ENCODE results near the gene FLRT1. TPM values are rescaled to one million over a fixed set of nuclear protein-coding genes. Genes with fewer than 3 reads are reported as not detected.

Gene FLRT1
- total and polyA plus RNA-seq, 5 donors from 2014 or later = 0.21 TPM; not detected in 4

DNA sequence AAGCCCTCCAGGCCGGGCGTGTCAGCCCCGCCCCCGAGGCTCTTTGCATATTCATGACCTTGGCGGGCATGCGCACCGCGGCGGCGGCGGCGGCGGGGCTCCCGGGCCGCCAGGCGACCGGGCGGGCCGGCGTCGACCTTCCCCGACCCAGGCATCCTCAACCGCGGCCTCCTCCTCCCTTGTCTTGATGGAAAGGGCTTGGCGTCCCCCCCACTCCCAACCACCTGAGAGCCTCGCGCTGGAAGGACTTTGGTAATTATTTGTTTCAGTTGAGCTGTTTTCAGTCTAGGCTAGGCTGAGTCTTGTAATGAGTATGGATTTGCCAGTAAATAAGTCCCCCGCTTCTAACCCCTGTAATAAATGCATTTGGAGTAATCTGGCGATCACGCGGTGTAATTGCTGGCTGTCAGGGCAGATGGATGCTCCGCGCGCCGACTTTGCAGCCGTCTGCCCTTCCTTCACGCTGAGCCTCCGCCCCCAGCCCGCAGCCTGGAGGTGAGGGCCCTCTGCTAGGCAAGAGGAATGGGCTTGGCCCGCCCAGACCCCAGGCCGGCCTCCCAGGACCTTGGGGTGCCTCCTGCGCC, 25.2 kb downstream of the FLRT1 start:
- no peaks in the 10 kb centered on the region for H3K9me3 Mint-ChIP-seq
- ATAC-seq (ENCODE audit: low read depth in 2 of 2) (peak; percentile 15 to 45), DNase-seq (peak; percentile 19 to 42 (median 23))
- no peak overlapping the region for H3K27ac Mint-ChIP-seq
- no peaks in the 10 kb centered on the region for H3K36me3 ChIP-seq (ENCODE audit: control insufficient read depth, insufficient read depth, low read length)
- H3K36me3 Mint-ChIP-seq = peaks cover 5% of the 10 kb centered on the region
- peak overlapping the region; percentile 26 for H3K4me3 ChIP-seq (ENCODE audit: low read depth, low read length)
- no peaks in the 10 kb centered on the region for H3K27me3 ChIP-seq (ENCODE audit: control insufficient read depth, insufficient read depth, low read length)
- H3K27ac ChIP-seq (ENCODE audit: insufficient read depth, low read length, poor library complexity, severe bottlenecking) = no peak overlapping the region
- peaks cover 11% of the 10 kb centered on the region for H3K4me1 ChIP-seq (ENCODE audit: control insufficient read depth, insufficient read depth, low read length, poor library complexity, severe bottlenecking)
- H3K9me3 ChIP-seq (ENCODE audit: control insufficient read depth in 2 of 2, low read length in 2 of 2) = no peaks in the 10 kb centered on the region
- peak overlapping the region; percentile 66 to 84 (median 75) for H3K4me3 Mint-ChIP-seq
- H3K4me1 Mint-ChIP-seq = peaks cover 0 to 11% (median 2%) of the 10 kb centered on the region in 4 donors
- H3K27me3 Mint-ChIP-seq = peaks cover 21% of the 10 kb centered on the region

DNA sequence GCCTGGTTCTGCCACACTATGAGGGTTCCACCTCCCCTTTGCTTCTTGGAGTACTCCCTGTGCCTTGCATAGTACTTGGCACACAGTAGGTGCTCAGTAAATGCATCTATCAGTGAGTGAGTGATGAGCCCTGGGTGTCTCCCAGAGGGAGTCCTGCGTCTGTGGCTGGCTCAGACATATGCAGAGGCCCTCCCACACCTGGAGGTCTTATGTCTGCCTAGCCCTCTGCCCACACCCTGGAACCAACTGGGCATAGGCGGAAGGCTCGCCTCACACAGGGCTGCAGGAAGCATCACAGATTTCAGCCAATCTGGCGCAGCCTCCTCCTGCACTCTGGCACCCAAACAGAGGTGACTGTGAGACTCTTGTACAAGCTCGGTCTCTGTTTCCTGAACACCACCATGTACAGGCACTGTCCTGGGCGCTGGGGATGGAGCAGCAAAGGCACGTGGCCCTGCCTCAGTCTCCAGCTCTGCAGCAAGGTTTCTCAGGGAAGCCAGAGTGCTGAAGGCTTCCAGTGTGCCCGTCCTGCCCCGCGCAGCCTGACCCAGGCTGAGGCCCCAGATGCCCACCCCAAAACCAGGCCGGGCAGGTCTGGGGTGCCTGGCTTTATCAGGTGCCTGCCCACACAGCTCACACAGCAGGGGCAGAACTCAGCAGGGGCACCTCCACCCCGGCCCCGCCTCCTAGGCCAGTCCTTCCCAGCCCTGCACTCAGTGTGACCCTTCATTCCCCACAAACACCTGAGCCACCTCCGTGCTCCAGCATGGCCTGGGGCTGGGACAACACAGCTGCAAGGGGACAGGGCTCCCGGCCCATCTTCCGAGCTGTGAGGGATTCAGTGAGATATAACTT, 26.7 kb downstream of the FLRT1 start:
- Histone ChIP-seq H3K27me3 (ENCODE audit: control insufficient read depth, insufficient read depth, low read length) (no peaks in the 10 kb centered on the region), H3K4me1 (ENCODE audit: control insufficient read depth, insufficient read depth, low read length, poor library complexity, severe bottlenecking) (peaks cover 11% of the 10 kb centered on the region), H3K27ac (ENCODE audit: insufficient read depth, low read length, poor library complexity, severe bottlenecking) (no peak overlapping the region), H3K4me3 (ENCODE audit: low read depth, low read length) (no peak overlapping the region), H3K36me3 (ENCODE audit: control insufficient read depth, insufficient read depth, low read length) (no peaks in the 10 kb centered on the region), H3K9me3 (ENCODE audit: control insufficient read depth in 2 of 2, low read length in 2 of 2) (no peaks in the 10 kb centered on the region)
- Mint-ChIP-seq H3K36me3 (peaks cover 7% of the 10 kb centered on the region), H3K9me3 (no peaks in the 10 kb centered on the region), H3K27me3 (peaks cover 21% of the 10 kb centered on the region), H3K4me3 (peak overlapping the region in 2 of 4 donors; percentile 38 to 68), H3K4me1 (peaks cover 0 to 11% (median 2%) of the 10 kb centered on the region in 4 donors), H3K27ac (peak overlapping the region in 1 of 3 donors; percentile 36)
- ATAC-seq (ENCODE audit: low read depth in 2 of 2) = no peak
- no peak for DNase-seq

DNA sequence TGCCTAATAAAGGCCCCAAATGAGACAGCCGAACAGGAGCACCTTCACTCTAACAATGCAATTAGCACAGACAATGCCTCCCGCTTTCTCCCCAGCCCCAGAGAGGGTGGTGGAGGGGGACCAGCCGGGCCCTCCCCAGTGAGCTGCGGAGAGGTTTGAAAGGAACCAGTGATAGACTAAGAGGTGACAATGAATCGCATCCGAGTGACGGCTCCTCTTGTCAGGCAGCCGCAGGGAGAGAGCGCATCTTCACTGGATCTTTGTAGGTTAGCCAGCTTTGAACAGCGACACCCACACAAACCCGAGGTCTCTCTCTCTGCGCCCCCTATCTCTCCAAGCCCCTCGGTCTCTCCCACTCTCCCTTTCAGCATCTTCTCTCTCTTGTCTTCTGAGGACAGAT, 28.0 kb downstream of the FLRT1 start:
- ATAC-seq (ENCODE audit: low read depth in 2 of 2) (no peak), DNase-seq (no peak)
- Mint-ChIP-seq H3K36me3 (peaks cover 7% of the 10 kb centered on the region), H3K4me3 (no peak overlapping the region), H3K9me3 (no peaks in the 10 kb centered on the region), H3K27ac (no peak overlapping the region), H3K27me3 (peaks cover 21% of the 10 kb centered on the region), H3K4me1 (peaks cover 0 to 11% (median 2%) of the 10 kb centered on the region in 4 donors)
- H3K4me1 ChIP-seq (ENCODE audit: control insufficient read depth, insufficient read depth, low read length, poor library complexity, severe bottlenecking) = peaks cover 11% of the 10 kb centered on the region
- no peak overlapping the region for H3K27ac ChIP-seq (ENCODE audit: insufficient read depth, low read length, poor library complexity, severe bottlenecking)
- H3K36me3 ChIP-seq (ENCODE audit: control insufficient read depth, insufficient read depth, low read length) = no peaks in the 10 kb centered on the region
- H3K9me3 ChIP-seq (ENCODE audit: control insufficient read depth in 2 of 2, low read length in 2 of 2) = no peaks in the 10 kb centered on the region
- no peak overlapping the region for H3K4me3 ChIP-seq (ENCODE audit: low read depth, low read length)
- H3K27me3 ChIP-seq (ENCODE audit: control insufficient read depth, insufficient read depth, low read length) = no peaks in the 10 kb centered on the region

DNA sequence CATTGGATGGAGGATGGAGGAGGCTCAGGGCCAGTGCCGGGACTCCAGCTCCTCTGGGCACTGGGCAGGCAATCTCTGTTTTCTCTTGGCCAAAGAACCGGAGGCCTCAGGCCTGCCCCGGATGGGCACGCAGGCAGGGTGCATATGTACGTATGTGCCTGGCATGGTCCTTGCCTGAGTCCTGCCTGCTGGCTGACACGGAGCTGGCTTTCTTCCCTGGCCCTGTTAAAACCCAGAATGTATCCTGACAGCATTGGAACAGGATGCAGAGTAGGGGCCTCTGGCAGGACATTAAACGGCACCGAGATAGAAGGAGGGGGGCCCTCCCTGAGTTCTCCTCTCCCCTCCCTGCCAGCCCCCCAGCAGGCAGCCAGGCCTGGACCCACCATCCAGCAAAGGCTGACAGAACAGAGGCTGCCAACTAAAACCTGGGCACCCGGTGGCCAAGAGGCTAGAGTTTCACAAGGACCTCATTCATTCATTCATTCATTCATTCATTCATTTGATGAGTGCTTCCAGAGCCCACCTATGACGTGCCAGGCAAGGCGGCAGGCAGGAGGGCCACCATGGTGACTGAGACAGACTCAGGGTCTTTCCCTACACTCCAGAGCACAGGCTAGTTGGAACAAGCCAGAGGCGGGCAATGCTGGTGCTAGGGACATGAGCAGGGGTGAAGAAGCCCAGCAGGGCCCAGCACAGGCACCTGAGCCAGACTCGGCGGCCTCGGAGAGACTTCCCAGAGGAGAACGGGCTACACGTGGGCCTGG, 28.8 kb downstream of the FLRT1 start:
- Histone ChIP-seq H3K27ac (ENCODE audit: insufficient read depth, low read length, poor library complexity, severe bottlenecking) (no peak overlapping the region), H3K27me3 (ENCODE audit: control insufficient read depth, insufficient read depth, low read length) (no peaks in the 10 kb centered on the region), H3K4me1 (ENCODE audit: control insufficient read depth, insufficient read depth, low read length, poor library complexity, severe bottlenecking) (peaks cover 11% of the 10 kb centered on the region), H3K9me3 (ENCODE audit: control insufficient read depth in 2 of 2, low read length in 2 of 2) (no peaks in the 10 kb centered on the region), H3K4me3 (ENCODE audit: low read depth, low read length) (no peak overlapping the region), H3K36me3 (ENCODE audit: control insufficient read depth, insufficient read depth, low read length) (no peaks in the 10 kb centered on the region)
- Mint-ChIP-seq H3K27me3 (peaks cover 21% of the 10 kb centered on the region), H3K27ac (no peak overlapping the region), H3K4me3 (no peak overlapping the region), H3K9me3 (no peaks in the 10 kb centered on the region), H3K36me3 (peaks cover 7% of the 10 kb centered on the region), H3K4me1 (peaks cover 0 to 11% (median 2%) of the 10 kb centered on the region in 4 donors)
- ATAC-seq (ENCODE audit: low read depth in 2 of 2) (no peak), DNase-seq (no peak)

DNA sequence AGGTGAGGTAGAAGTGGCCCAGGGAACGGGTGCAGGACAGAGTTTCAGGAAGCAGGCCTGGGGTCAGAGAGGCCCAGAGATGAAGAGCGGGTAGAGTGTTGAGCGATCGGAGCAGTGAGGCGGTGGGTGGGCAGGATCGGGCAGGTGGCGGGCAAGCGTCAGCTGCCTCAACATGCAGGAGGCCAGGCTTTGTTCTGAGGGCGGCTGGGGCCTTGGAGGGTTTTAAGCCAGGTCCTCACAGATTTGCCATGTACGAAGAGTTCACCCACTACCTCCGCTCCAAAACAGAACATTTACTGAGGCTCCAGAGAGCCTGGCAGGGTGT, 29.4 kb downstream of the FLRT1 start:
- DNase-seq (no peak), ATAC-seq (ENCODE audit: low read depth in 2 of 2) (no peak)
- peaks cover 21% of the 10 kb centered on the region for H3K27me3 Mint-ChIP-seq
- no peak overlapping the region for H3K27ac Mint-ChIP-seq
- Histone ChIP-seq H3K27me3 (ENCODE audit: control insufficient read depth, insufficient read depth, low read length) (no peaks in the 10 kb centered on the region), H3K27ac (ENCODE audit: insufficient read depth, low read length, poor library complexity, severe bottlenecking) (no peak overlapping the region), H3K4me3 (ENCODE audit: low read depth, low read length) (no peak overlapping the region), H3K36me3 (ENCODE audit: control insufficient read depth, insufficient read depth, low read length) (no peaks in the 10 kb centered on the region), H3K9me3 (ENCODE audit: control insufficient read depth in 2 of 2, low read length in 2 of 2) (no peaks in the 10 kb centered on the region), H3K4me1 (ENCODE audit: control insufficient read depth, insufficient read depth, low read length, poor library complexity, severe bottlenecking) (peaks cover 11% of the 10 kb centered on the region)
- no peaks in the 10 kb centered on the region for H3K9me3 Mint-ChIP-seq
- peaks cover 7% of the 10 kb centered on the region for H3K36me3 Mint-ChIP-seq
- H3K4me3 Mint-ChIP-seq = no peak overlapping the region
- H3K4me1 Mint-ChIP-seq = peaks cover 0 to 11% (median 2%) of the 10 kb centered on the region in 4 donors

DNA sequence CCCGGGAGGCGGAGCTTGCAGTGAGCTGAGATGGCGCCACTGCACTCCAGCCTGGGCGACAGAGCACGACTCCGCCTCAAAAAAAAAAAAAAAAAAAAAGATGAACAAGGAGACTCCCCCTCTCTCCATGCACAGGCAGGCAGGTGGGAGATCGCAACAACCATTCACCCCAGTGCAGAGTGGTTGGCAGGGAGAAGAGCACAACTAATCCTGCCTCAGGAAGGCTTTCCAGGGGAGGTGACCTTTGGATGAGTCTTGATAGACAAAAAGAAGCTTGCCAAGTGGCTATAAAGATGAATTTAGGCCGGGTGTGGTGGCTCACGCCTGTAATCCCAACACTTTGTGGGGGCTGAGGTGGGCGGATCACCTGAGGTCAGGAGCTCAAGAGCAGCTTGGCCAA, 30.0 kb downstream of the FLRT1 start:
- ATAC-seq (ENCODE audit: low read depth in 2 of 2) = no peak
- no peaks in the 10 kb centered on the region for H3K36me3 ChIP-seq (ENCODE audit: control insufficient read depth, insufficient read depth, low read length)
- H3K4me3 ChIP-seq (ENCODE audit: low read depth, low read length) = no peak overlapping the region
- Mint-ChIP-seq H3K36me3 (peaks cover 7% of the 10 kb centered on the region), H3K27ac (no peak overlapping the region), H3K4me3 (no peak overlapping the region), H3K4me1 (peaks cover 0 to 9% (median 2%) of the 10 kb centered on the region in 4 donors), H3K27me3 (peaks cover 21% of the 10 kb centered on the region), H3K9me3 (no peaks in the 10 kb centered on the region)
- H3K4me1 ChIP-seq (ENCODE audit: control insufficient read depth, insufficient read depth, low read length, poor library complexity, severe bottlenecking) = peaks cover 7% of the 10 kb centered on the region
- no peaks in the 10 kb centered on the region for H3K27me3 ChIP-seq (ENCODE audit: control insufficient read depth, insufficient read depth, low read length)
- no peaks in the 10 kb centered on the region for H3K9me3 ChIP-seq (ENCODE audit: control insufficient read depth in 2 of 2, low read length in 2 of 2)
- no peak for DNase-seq
- no peak overlapping the region for H3K27ac ChIP-seq (ENCODE audit: insufficient read depth, low read length, poor library complexity, severe bottlenecking)

DNA sequence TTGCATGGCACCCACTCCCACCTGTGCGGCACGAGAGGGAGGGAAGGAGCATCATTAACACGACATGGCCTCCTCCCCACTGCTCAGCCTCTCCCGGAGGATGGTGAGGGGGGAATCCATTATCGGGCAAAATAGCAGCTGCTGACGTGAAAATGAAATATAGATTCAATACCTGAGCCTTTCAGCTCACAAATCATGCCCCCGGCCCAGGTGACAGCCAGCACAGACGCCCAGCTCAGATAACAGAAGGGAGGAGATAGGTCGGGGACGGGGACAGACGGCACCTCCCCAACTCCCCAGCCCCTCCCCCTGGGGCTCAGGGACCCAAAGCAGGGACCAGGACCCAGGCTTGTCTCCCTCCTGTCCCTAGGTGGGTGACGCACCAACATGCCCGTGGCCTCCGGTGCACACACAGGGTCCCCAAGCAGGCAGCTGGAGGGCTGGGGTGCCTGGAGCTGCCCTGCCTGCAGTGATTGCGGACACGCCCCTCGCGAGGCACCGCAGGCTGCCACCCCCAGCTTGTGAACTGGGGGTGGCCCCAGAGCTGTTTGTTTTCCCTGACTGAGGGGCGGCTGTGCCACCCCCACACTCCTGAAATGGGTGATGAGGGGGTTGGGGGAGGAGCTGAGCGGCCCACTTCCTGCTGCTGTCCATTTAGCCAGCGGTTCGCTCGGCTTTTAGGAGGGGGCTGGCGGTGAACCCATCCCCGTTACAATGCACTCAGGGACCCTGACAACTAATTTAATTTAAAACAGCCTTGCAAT, 31.7 kb downstream of the FLRT1 start:
- Histone ChIP-seq H3K4me3 (ENCODE audit: low read depth, low read length) (no peak overlapping the region), H3K27ac (ENCODE audit: insufficient read depth, low read length, poor library complexity, severe bottlenecking) (no peak overlapping the region), H3K4me1 (ENCODE audit: control insufficient read depth, insufficient read depth, low read length, poor library complexity, severe bottlenecking) (no peaks in the 10 kb centered on the region), H3K9me3 (ENCODE audit: control insufficient read depth in 2 of 2, low read length in 2 of 2) (no peaks in the 10 kb centered on the region), H3K36me3 (ENCODE audit: control insufficient read depth, insufficient read depth, low read length) (no peaks in the 10 kb centered on the region), H3K27me3 (ENCODE audit: control insufficient read depth, insufficient read depth, low read length) (no peaks in the 10 kb centered on the region)
- no peak for DNase-seq
- peaks cover 13% of the 10 kb centered on the region for H3K27me3 Mint-ChIP-seq
- H3K27ac Mint-ChIP-seq = no peak overlapping the region
- peaks cover 7% of the 10 kb centered on the region for H3K36me3 Mint-ChIP-seq
- no peak overlapping the region for H3K4me3 Mint-ChIP-seq
- no peaks in the 10 kb centered on the region for H3K4me1 Mint-ChIP-seq
- ATAC-seq (ENCODE audit: low read depth in 2 of 2) = no peak
- no peaks in the 10 kb centered on the region for H3K9me3 Mint-ChIP-seq

Data from CD4-positive, CD25-positive, alpha-beta regulatory T cell (primary cell).